GM18502 (cell line): ENCODE results near the gene PDE6C.
A peak's percentile ranks its signal among the peaks of the same experiment; 100 is the strongest.
"Not testable (repeated sequence)": the region's sequence is repeated elsewhere in the genome, so short reads cannot be mapped to it uniquely, and the experiment has no call there.

Source experiments
- ATAC-seq: cut with Tn5 transposase; IDR thresholded peaks from one replicate; pipeline ENCODE4 v1.9.1; 2021; ENCODE audit warnings: mild to moderate bottlenecking; ENCODE audit not compliant: unreplicated experiment, poor library complexity

PDE6C gene

GRCh38 chr10:93696582-93696981, 84.2 kb downstream of the PDE6C start:
- not testable (repeated sequence) for ATAC-seq

- ATAC-seq: no peak
Observed at GRCh38 chr10:93697207-93697606, 84.9 kb downstream of the PDE6C start.

- ATAC-seq: peak; percentile 27
Observed at GRCh38 chr10:93701866-93702209, 89.5 kb downstream of the PDE6C start.

GRCh38 chr10:93702210-93703001, 90.1 kb downstream of the PDE6C start, which contains the start of gene FRA10AC1:
Gene FRA10AC1, minus strand, starts transcription at chr10:93702592. Its CDS starts 2,486 bp downstream, at chr10:93700106.
- ATAC-seq: peak; percentile 85

- ATAC-seq: peak; percentile 10
Observed at GRCh38 chr10:93703066-93703465, 90.7 kb downstream of the PDE6C start.

- no peak for ATAC-seq
Observed at GRCh38 chr10:93703841-93704240, 91.5 kb downstream of the PDE6C start.

GRCh38 chr10:93704451-93704850, 92.1 kb downstream of the PDE6C start:
- ATAC-seq: no peak

GRCh38 chr10:93707623-93708022, 95.3 kb downstream of the PDE6C start:
- ATAC-seq: no peak

- no peak for ATAC-seq
Observed at GRCh38 chr10:93710333-93710909, 98.1 kb downstream of the PDE6C start.

GRCh38 chr10:93711891-93712290, 99.6 kb downstream of the PDE6C start:
- ATAC-seq: no peak

GRCh38 chr10:93712593-93712992, 100.3 kb downstream of the PDE6C start:
- no peak for ATAC-seq

- ATAC-seq: peak; percentile 94
Observed at GRCh38 chr10:93715345-93715744, 103.0 kb downstream of the PDE6C start.
